ENCODE measurements around the gene KCNQ1. TPM values are rescaled to one million over a fixed set of nuclear protein-coding genes. Genes with fewer than 3 reads are reported as not detected.
A peak's percentile ranks its signal among the peaks of the same experiment; 100 is the strongest.

The KCNQ1 gene
- total RNA-seq, 1 experiment from 2014 or later, result 2.3 TPM

- Histone ChIP-seq H3K23me2 (ENCODE audit: insufficient read length, low read depth, low read length, poor library complexity, severe bottlenecking) (no peaks in the 10 kb centered on the region), H4K8ac (replicated peaks; ENCODE audit: insufficient read length, low read depth, low read length) (no peak overlapping the region), H3K27ac (ENCODE audit: insufficient read length, low read depth, low read length) (no peak overlapping the region), H2BK15ac (ENCODE audit: low read depth, low read length) (no peak overlapping the region), H2BK120ac (ENCODE audit: low read depth, low read length, poor library complexity, severe bottlenecking) (no peak overlapping the region), H2AK5ac (ENCODE audit: insufficient read length, low read length) (no peak overlapping the region), H4K5ac (ENCODE audit: insufficient read length, low read depth, low read length) (no peak overlapping the region), H2BK5ac (ENCODE audit: insufficient read length, low read length) (no peak overlapping the region), H4K91ac (ENCODE audit: insufficient read length, low read depth, low read length) (no peak overlapping the region), H3K14ac (ENCODE audit: insufficient read depth, low read length) (no peak overlapping the region), H3K4me2 (ENCODE audit: insufficient read depth, insufficient read length, low read length) (no peak overlapping the region), H3K56ac (ENCODE audit: insufficient read length, low read depth, low read length) (no peak overlapping the region), H3K4ac (ENCODE audit: low read depth, low read length) (no peak overlapping the region), H3K9ac (ENCODE audit: extremely low read depth, insufficient read length, low read length) (no peak overlapping the region), H3K23ac (ENCODE audit: insufficient read length, low read depth, low read length) (no peak overlapping the region), H3K9me3 (ENCODE audit: control insufficient read depth, low read depth, low read length) (no peaks in the 10 kb centered on the region), H3K27me3 (ENCODE audit: insufficient read depth, low read length) (no peaks in the 10 kb centered on the region), H3T11ph (ENCODE audit: low read length) (no peak overlapping the region), H4K20me1 (ENCODE audit: control insufficient read depth, insufficient read depth, insufficient read length) (no peaks in the 10 kb centered on the region), H3K18ac (ENCODE audit: insufficient read length, low read depth, low read length) (no peak overlapping the region), H2AFZ (ENCODE audit: low read length) (no peak overlapping the region), H2BK20ac (ENCODE audit: low read depth, low read length, poor library complexity, severe bottlenecking) (no peak overlapping the region), H2BK12ac (ENCODE audit: insufficient read length, low read depth, low read length) (no peak overlapping the region), H3K79me2 (ENCODE audit: insufficient read depth, low read length) (no peaks in the 10 kb centered on the region), H3K79me1 (ENCODE audit: insufficient read depth, low read depth, low read length, poor library complexity, severe bottlenecking) (no peaks in the 10 kb centered on the region), H3K4me1 (ENCODE audit: insufficient read depth, low read length) (no peaks in the 10 kb centered on the region)
- Mint-ChIP-seq H3K27ac (peak overlapping the region in 1 of 3 experiments; percentile 89; a peak in 1 of 7 replicates), H3K36me3 (ENCODE audit: insufficient read depth in 1 of 3, low read depth in 3 of 3) (no peaks in the 10 kb centered on the region), H3K9me3 (no peaks in the 10 kb centered on the region; a peak in 1 of 5 replicates), H3K27me3 (ENCODE audit: low read depth) (peaks cover 7% of the 10 kb centered on the region), H3K4me3 (no peak overlapping the region), H3K4me1 (no peaks in the 10 kb centered on the region)
- no peak for TF ChIP-seq CTCF (conservative IDR thresholded peaks at IDR 0.05)
- no peak for DNase-seq
- WGBS (ENCODE audit: extremely low coverage, insufficient read length, low lambda C conversion rate), result no CpG with 5 or more reads among the region's 16 CpGs
Observed at GRCh38 chr11:2409126-2409525, 35.7 kb upstream of the KCNQ1 start.

Measured in H9 (cell line).